ENCODE results near the gene ANGEL1. TPM values are rescaled to one million over a fixed set of nuclear protein-coding genes. Genes with fewer than 3 reads are reported as not detected.

ANGEL1 gene
- polyA plus RNA-seq, 1 experiment = 16.8 TPM

GRCh38 chr14:76768671-76769500 is 43.8 kb downstream of the ANGEL1 start:
- ChIA-PET POLR2A (no interaction called here), CTCF (interaction anchor here (1.2 kb wide), 1 partner anchor 14 kb away, joined by 3 read pairs; no protein-coding TSS in a partner anchor)
- no peaks in the 10 kb centered on the region for H3K36me3 ChIP-seq (ENCODE audit: control insufficient read depth, insufficient read depth, low read length)
- no peak for TF ChIP-seq CTCF (IDR thresholded peaks at IDR 0.05; ENCODE audit: insufficient read depth, low read depth, low read length)
- H3K27me3 ChIP-seq (ENCODE audit: control insufficient read depth, insufficient read depth, low read length) = no peaks in the 10 kb centered on the region; the same call in 1 of the 2 replicates
- no peak overlapping the region for H3K4me3 ChIP-seq (ENCODE audit: low read depth, low read length)
- DNase-seq (ENCODE audit: low read depth) = no peak

GRCh38 chr14:76767681-76768656 is 44.7 kb downstream of the ANGEL1 start:
- DNase-seq (ENCODE audit: low read depth) = no peak
- TF ChIP-seq CTCF (IDR thresholded peaks at IDR 0.05; ENCODE audit: insufficient read depth, low read depth, low read length) = no peak
- POLR2A ChIA-PET = no interaction called here
- no peaks in the 10 kb centered on the region for H3K36me3 ChIP-seq (ENCODE audit: control insufficient read depth, insufficient read depth, low read length)
- no peaks in the 10 kb centered on the region; the same call in 1 of the 2 replicates for H3K27me3 ChIP-seq (ENCODE audit: control insufficient read depth, insufficient read depth, low read length)
- H3K4me3 ChIP-seq (ENCODE audit: low read depth, low read length) = no peak overlapping the region
- CTCF ChIA-PET = no interaction called here

- no peaks in the 10 kb centered on the region; the same call in 1 of the 2 replicates for H3K27me3 ChIP-seq (ENCODE audit: control insufficient read depth, insufficient read depth, low read length)
- TF ChIP-seq CTCF (IDR thresholded peaks at IDR 0.05; ENCODE audit: insufficient read depth, low read depth, low read length) = no peak
- no peak for DNase-seq (ENCODE audit: low read depth)
- no peaks in the 10 kb centered on the region for H3K36me3 ChIP-seq (ENCODE audit: control insufficient read depth, insufficient read depth, low read length)
- CTCF ChIA-PET = interaction anchor here (1.1 kb wide), 1 partner anchor 55 kb away, joined by 3 read pairs; no protein-coding TSS in a partner anchor
- no peak overlapping the region for H3K4me3 ChIP-seq (ENCODE audit: low read depth, low read length)
- POLR2A ChIA-PET = no interaction called here
These were observed 47.2 kb downstream of the ANGEL1 start for GRCh38 chr14:76765461-76765931.

- H3K4me3 ChIP-seq (ENCODE audit: low read depth, low read length) = no peak overlapping the region
- no peak for TF ChIP-seq CTCF (IDR thresholded peaks at IDR 0.05; ENCODE audit: insufficient read depth, low read depth, low read length)
- ChIA-PET CTCF (no interaction called here), POLR2A (no interaction called here)
- DNase-seq (ENCODE audit: low read depth) = no peak
- no peaks in the 10 kb centered on the region for H3K36me3 ChIP-seq (ENCODE audit: control insufficient read depth, insufficient read depth, low read length)
- no peaks in the 10 kb centered on the region; the same call in 1 of the 2 replicates for H3K27me3 ChIP-seq (ENCODE audit: control insufficient read depth, insufficient read depth, low read length)
These were observed 49.3 kb downstream of the ANGEL1 start for GRCh38 chr14:76763096-76764041.
